ENCODE measurements around the gene SFT2D3. TPM values are rescaled to one million over a fixed set of nuclear protein-coding genes. Genes with fewer than 3 reads are reported as not detected.

The SFT2D3 gene
- total and polyA plus RNA-seq, 9 of the 15 experiments (the other 6 are each of a cell fraction or from before 2014, with no cell fraction given): 7.5 to 9.9 (median 8.9) TPM; not detected in 2

DNA sequence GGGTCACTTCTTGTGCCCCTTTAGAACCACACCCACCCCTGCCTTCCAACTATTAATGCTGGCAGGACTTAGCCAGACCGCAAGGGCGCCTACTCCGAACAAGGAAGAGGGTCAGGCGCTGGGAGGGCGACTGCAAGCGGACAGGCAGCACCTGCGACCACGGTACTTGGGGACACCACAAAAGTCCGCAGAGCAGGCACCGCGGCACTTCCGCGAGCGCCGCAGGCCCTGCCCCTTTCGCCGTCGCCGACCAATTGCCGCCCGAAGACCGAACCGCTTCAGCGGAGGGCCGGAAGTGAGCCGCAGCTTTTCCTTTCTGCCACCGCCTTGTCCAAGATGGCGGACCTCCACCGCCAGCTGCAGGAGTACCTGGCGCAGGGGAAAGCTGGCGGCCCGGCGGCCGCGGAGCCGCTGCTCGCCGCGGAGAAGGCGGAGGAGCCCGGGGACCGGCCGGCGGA is at the start of gene SFT2D3 (continued):
- TF ChIP-seq, protein P1, sequence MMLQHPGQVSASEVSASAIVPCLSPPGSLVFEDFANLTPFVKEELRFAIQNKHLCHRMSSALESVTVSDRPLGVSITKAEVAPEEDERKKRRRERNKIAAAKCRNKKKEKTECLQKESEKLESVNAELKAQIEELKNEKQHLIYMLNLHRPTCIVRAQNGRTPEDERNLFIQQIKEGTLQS (IDR thresholded peaks at IDR 0.05): no peak
- TF ChIP-seq, protein P1 (CRISPR knock-in tag; conservative IDR thresholded peaks at IDR 0.05): no peak
- TF ChIP-seq, protein P2, sequence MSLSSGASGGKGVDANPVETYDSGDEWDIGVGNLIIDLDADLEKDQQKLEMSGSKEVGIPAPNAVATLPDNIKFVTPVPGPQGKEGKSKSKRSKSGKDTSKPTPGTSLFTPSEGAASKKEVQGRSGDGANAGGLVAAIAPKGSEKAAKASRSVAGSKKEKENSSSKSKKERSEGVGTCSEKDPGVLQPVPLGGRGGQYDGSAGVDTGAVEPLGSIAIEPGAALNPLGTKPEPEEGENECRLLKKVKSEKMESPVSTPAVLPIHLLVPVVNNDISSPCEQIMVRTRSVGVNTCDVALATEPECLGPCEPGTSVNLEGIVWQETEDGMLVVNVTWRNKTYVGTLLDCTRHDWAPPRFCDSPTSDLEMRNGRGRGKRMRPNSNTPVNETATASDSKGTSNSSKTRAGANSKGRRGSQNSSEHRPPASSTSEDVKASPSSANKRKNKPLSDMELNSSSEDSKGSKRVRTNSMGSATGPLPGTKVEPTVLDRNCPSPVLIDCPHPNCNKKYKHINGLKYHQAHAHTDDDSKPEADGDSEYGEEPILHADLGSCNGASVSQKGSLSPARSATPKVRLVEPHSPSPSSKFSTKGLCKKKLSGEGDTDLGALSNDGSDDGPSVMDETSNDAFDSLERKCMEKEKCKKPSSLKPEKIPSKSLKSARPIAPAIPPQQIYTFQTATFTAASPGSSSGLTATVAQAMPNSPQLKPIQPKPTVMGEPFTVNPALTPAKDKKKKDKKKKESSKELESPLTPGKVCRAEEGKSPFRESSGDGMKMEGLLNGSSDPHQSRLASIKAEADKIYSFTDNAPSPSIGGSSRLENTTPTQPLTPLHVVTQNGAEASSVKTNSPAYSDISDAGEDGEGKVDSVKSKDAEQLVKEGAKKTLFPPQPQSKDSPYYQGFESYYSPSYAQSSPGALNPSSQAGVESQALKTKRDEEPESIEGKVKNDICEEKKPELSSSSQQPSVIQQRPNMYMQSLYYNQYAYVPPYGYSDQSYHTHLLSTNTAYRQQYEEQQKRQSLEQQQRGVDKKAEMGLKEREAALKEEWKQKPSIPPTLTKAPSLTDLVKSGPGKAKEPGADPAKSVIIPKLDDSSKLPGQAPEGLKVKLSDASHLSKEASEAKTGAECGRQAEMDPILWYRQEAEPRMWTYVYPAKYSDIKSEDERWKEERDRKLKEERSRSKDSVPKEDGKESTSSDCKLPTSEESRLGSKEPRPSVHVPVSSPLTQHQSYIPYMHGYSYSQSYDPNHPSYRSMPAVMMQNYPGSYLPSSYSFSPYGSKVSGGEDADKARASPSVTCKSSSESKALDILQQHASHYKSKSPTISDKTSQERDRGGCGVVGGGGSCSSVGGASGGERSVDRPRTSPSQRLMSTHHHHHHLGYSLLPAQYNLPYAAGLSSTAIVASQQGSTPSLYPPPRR (CRISPR knock-in tag; IDR thresholded peaks at IDR 0.05; ENCODE audit: borderline replicate concordance): 0 out of 2 replicates have a peak, but pooled peaks have one; percentile 42
- TF ChIP-seq, protein P3, sequence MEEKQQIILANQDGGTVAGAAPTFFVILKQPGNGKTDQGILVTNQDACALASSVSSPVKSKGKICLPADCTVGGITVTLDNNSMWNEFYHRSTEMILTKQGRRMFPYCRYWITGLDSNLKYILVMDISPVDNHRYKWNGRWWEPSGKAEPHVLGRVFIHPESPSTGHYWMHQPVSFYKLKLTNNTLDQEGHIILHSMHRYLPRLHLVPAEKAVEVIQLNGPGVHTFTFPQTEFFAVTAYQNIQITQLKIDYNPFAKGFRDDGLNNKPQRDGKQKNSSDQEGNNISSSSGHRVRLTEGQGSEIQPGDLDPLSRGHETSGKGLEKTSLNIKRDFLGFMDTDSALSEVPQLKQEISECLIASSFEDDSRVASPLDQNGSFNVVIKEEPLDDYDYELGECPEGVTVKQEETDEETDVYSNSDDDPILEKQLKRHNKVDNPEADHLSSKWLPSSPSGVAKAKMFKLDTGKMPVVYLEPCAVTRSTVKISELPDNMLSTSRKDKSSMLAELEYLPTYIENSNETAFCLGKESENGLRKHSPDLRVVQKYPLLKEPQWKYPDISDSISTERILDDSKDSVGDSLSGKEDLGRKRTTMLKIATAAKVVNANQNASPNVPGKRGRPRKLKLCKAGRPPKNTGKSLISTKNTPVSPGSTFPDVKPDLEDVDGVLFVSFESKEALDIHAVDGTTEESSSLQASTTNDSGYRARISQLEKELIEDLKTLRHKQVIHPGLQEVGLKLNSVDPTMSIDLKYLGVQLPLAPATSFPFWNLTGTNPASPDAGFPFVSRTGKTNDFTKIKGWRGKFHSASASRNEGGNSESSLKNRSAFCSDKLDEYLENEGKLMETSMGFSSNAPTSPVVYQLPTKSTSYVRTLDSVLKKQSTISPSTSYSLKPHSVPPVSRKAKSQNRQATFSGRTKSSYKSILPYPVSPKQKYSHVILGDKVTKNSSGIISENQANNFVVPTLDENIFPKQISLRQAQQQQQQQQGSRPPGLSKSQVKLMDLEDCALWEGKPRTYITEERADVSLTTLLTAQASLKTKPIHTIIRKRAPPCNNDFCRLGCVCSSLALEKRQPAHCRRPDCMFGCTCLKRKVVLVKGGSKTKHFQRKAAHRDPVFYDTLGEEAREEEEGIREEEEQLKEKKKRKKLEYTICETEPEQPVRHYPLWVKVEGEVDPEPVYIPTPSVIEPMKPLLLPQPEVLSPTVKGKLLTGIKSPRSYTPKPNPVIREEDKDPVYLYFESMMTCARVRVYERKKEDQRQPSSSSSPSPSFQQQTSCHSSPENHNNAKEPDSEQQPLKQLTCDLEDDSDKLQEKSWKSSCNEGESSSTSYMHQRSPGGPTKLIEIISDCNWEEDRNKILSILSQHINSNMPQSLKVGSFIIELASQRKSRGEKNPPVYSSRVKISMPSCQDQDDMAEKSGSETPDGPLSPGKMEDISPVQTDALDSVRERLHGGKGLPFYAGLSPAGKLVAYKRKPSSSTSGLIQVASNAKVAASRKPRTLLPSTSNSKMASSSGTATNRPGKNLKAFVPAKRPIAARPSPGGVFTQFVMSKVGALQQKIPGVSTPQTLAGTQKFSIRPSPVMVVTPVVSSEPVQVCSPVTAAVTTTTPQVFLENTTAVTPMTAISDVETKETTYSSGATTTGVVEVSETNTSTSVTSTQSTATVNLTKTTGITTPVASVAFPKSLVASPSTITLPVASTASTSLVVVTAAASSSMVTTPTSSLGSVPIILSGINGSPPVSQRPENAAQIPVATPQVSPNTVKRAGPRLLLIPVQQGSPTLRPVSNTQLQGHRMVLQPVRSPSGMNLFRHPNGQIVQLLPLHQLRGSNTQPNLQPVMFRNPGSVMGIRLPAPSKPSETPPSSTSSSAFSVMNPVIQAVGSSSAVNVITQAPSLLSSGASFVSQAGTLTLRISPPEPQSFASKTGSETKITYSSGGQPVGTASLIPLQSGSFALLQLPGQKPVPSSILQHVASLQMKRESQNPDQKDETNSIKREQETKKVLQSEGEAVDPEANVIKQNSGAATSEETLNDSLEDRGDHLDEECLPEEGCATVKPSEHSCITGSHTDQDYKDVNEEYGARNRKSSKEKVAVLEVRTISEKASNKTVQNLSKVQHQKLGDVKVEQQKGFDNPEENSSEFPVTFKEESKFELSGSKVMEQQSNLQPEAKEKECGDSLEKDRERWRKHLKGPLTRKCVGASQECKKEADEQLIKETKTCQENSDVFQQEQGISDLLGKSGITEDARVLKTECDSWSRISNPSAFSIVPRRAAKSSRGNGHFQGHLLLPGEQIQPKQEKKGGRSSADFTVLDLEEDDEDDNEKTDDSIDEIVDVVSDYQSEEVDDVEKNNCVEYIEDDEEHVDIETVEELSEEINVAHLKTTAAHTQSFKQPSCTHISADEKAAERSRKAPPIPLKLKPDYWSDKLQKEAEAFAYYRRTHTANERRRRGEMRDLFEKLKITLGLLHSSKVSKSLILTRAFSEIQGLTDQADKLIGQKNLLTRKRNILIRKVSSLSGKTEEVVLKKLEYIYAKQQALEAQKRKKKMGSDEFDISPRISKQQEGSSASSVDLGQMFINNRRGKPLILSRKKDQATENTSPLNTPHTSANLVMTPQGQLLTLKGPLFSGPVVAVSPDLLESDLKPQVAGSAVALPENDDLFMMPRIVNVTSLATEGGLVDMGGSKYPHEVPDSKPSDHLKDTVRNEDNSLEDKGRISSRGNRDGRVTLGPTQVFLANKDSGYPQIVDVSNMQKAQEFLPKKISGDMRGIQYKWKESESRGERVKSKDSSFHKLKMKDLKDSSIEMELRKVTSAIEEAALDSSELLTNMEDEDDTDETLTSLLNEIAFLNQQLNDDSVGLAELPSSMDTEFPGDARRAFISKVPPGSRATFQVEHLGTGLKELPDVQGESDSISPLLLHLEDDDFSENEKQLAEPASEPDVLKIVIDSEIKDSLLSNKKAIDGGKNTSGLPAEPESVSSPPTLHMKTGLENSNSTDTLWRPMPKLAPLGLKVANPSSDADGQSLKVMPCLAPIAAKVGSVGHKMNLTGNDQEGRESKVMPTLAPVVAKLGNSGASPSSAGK (IDR thresholded peaks at IDR 0.05): no peak
- TF ChIP-seq MTA3 (IDR thresholded peaks at IDR 0.05; ENCODE audit: borderline replicate concordance): 0 out of 2 replicates have a peak, but pooled peaks have one; percentile 34
- TF ChIP-seq RAD21 (CRISPR knock-in tag; conservative IDR thresholded peaks at IDR 0.05 in 1 of 2, IDR thresholded peaks at IDR 0.05 in 1 of 2): no peak
- no peak for TF ChIP-seq JUN (IDR thresholded peaks at IDR 0.05; ENCODE audit: borderline replicate concordance, low read depth, low read length)
- TF ChIP-seq JUN (CRISPR knock-in tag; IDR thresholded peaks at IDR 0.05; ENCODE audit: borderline replicate concordance): no peak; the same call in 1 of the 2 replicates

Measured in K562 (cell line).